ENCODE data around the gene STXBP1. TPM values are rescaled to one million over a fixed set of nuclear protein-coding genes. Genes with fewer than 3 reads are reported as not detected.
A peak's percentile ranks its signal among the peaks of the same experiment; 100 is the strongest.

Gene STXBP1
- total and polyA plus RNA-seq, 2 donors (not counting 1 experiment from before 2014, with no cell fraction given), result 25.6 to 36.0 TPM

GRCh38 chr9:127640908-127641545 lies 28.9 kb downstream of the STXBP1 start:
- Histone ChIP-seq H3K9ac (ENCODE audit: insufficient read depth, low read length) (no peak overlapping the region), H3K4me1 (ENCODE audit: control insufficient read depth, extremely low read depth, insufficient read depth, low read length) (peaks cover 2% of the 10 kb centered on the region), H4K20me1 (ENCODE audit: control insufficient read depth, extremely low read depth, insufficient read depth, low read length) (no peaks in the 10 kb centered on the region), H3K36me3 (ENCODE audit: control insufficient read depth, insufficient read depth, low read length) (no peaks in the 10 kb centered on the region), H3K27ac (ENCODE audit: insufficient read depth, low read length) (no peak overlapping the region), H3K79me2 (ENCODE audit: control insufficient read depth, insufficient read depth, low read length) (no peaks in the 10 kb centered on the region), H3K4me3 (replicated peaks in 1 of 4; ENCODE audit: control extremely low read depth in 1 of 4, insufficient read depth in 1 of 4, low read depth in 3 of 4, low read length in 4 of 4) (no peak overlapping the region), H3K27me3 (ENCODE audit: control insufficient read depth, insufficient read depth, low read length) (no peaks in the 10 kb centered on the region), H2AFZ (ENCODE audit: low read length) (no peak overlapping the region), H3K4me2 (ENCODE audit: extremely low read depth, insufficient read depth, low read length) (no peak overlapping the region), H3K9me3 (ENCODE audit: control insufficient read depth, insufficient read depth, low read depth, low read length) (no peaks in the 10 kb centered on the region)
- no peak for TF ChIP-seq EZH2 (IDR thresholded peaks at IDR 0.05; ENCODE audit: low read length, missing control alignments)
- TF ChIP-seq CTCF (conservative IDR thresholded peaks at IDR 0.05 in 1 of 2, IDR thresholded peaks at IDR 0.05 in 1 of 2; ENCODE audit: low read depth in 1 of 2, low read length in 2 of 2), result no peak
- DNase-seq (ENCODE audit: low read depth in 2 of 2), result no peak

- no peak for TF ChIP-seq EZH2 (IDR thresholded peaks at IDR 0.05; ENCODE audit: low read length, missing control alignments)
- no peak for TF ChIP-seq CTCF (conservative IDR thresholded peaks at IDR 0.05 in 1 of 2, IDR thresholded peaks at IDR 0.05 in 1 of 2; ENCODE audit: low read depth in 1 of 2, low read length in 2 of 2)
- H3K79me2 ChIP-seq (ENCODE audit: control insufficient read depth, insufficient read depth, low read length), result no peaks in the 10 kb centered on the region
- H3K9ac ChIP-seq (ENCODE audit: insufficient read depth, low read length), result no peak overlapping the region
- H3K9me3 ChIP-seq (ENCODE audit: control insufficient read depth, insufficient read depth, low read depth, low read length), result no peaks in the 10 kb centered on the region
- no peaks in the 10 kb centered on the region for H3K36me3 ChIP-seq (ENCODE audit: control insufficient read depth, insufficient read depth, low read length)
- no peak overlapping the region for H3K27ac ChIP-seq (ENCODE audit: insufficient read depth, low read length)
- H3K4me1 ChIP-seq (ENCODE audit: control insufficient read depth, extremely low read depth, insufficient read depth, low read length), result no peaks in the 10 kb centered on the region
- no peak for DNase-seq (ENCODE audit: low read depth in 2 of 2)
- H3K4me2 ChIP-seq (ENCODE audit: extremely low read depth, insufficient read depth, low read length), result peak overlapping the region; percentile 46
- H4K20me1 ChIP-seq (ENCODE audit: control insufficient read depth, extremely low read depth, insufficient read depth, low read length), result no peaks in the 10 kb centered on the region
- no peaks in the 10 kb centered on the region for H3K27me3 ChIP-seq (ENCODE audit: control insufficient read depth, insufficient read depth, low read length)
- no peak overlapping the region for H3K4me3 ChIP-seq (replicated peaks in 1 of 4; ENCODE audit: control extremely low read depth in 1 of 4, insufficient read depth in 1 of 4, low read depth in 3 of 4, low read length in 4 of 4)
- H2AFZ ChIP-seq (ENCODE audit: low read length), result no peak overlapping the region
These were observed 30.1 kb downstream of the STXBP1 start for GRCh38 chr9:127642082-127642740.

- Histone ChIP-seq H3K4me1 (ENCODE audit: control insufficient read depth, extremely low read depth, insufficient read depth, low read length) (no peaks in the 10 kb centered on the region), H3K9me3 (ENCODE audit: control insufficient read depth, insufficient read depth, low read depth, low read length) (no peaks in the 10 kb centered on the region), H3K4me2 (ENCODE audit: extremely low read depth, insufficient read depth, low read length) (no peak overlapping the region), H4K20me1 (ENCODE audit: control insufficient read depth, extremely low read depth, insufficient read depth, low read length) (no peaks in the 10 kb centered on the region), H3K27me3 (ENCODE audit: control insufficient read depth, insufficient read depth, low read length) (no peaks in the 10 kb centered on the region), H3K36me3 (ENCODE audit: control insufficient read depth, insufficient read depth, low read length) (no peaks in the 10 kb centered on the region), H3K79me2 (ENCODE audit: control insufficient read depth, insufficient read depth, low read length) (no peaks in the 10 kb centered on the region), H3K9ac (ENCODE audit: insufficient read depth, low read length) (no peak overlapping the region), H3K27ac (ENCODE audit: insufficient read depth, low read length) (no peak overlapping the region), H2AFZ (ENCODE audit: low read length) (no peak overlapping the region), H3K4me3 (replicated peaks in 1 of 4; ENCODE audit: control extremely low read depth in 1 of 4, insufficient read depth in 1 of 4, low read depth in 3 of 4, low read length in 4 of 4) (no peak overlapping the region)
- TF ChIP-seq CTCF (conservative IDR thresholded peaks at IDR 0.05 in 1 of 2, IDR thresholded peaks at IDR 0.05 in 1 of 2; ENCODE audit: low read depth in 1 of 2, low read length in 2 of 2), result no peak
- no peak for TF ChIP-seq EZH2 (IDR thresholded peaks at IDR 0.05; ENCODE audit: low read length, missing control alignments)
- no peak for DNase-seq (ENCODE audit: low read depth in 2 of 2)
These were observed 32.2 kb downstream of the STXBP1 start for GRCh38 chr9:127644146-127644827.

Measured in fibroblast of lung (primary cell).